ENCODE data around the gene FOXP4. TPM values are rescaled to one million over a fixed set of nuclear protein-coding genes. Genes with fewer than 3 reads are reported as not detected.

Gene FOXP4
- total RNA-seq = 3.1 and 7.1 TPM in 2 replicates
- polyA plus RNA-seq (2012) = 10.8 TPM

DNA sequence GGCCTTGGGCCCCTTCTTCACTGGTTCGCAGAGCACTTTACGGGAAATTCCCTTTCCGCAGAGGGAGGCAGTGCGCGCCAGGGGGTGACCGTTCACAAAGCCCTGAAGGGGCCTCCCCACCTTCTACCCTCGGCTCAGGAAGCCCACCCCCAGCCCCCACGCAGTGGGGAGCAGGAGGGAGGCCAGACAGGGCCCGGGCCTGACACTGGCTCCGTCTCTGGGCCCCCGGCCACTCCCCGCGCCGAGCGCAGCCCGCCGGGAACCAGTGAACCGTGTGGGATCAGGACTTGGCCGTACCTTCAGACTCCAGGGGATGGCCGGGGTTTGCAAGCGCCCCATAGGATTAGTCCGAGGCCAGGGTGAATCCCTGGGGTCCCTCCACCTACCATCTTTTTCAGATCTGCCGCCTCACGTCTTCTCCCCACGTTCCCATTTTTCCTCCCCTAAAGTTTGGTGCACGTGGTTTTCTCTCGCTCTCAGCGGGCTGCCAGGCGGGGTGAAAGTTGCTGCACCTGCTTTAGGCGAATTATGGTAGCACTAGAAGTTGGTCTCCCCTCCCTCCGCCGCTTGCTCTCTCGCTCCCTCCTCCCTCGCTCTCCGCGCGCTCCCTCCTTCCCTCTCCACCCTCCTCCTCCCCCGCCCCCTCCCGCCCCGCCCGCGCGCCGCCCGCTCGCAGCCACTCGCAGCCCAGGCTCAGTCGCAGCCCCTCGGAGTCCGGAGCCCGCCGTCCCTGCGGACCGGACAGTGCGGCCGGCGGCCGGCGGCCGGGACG is at the start of gene FOXP4:
TSS of gene FOXP4 (plus strand) at position 679 of the 772 bp plus-strand sequence. CDS start 19,380 bp downstream, outside the sequence.
- DNase-seq (ENCODE audit: low read depth) = peak; percentile 95

DNA sequence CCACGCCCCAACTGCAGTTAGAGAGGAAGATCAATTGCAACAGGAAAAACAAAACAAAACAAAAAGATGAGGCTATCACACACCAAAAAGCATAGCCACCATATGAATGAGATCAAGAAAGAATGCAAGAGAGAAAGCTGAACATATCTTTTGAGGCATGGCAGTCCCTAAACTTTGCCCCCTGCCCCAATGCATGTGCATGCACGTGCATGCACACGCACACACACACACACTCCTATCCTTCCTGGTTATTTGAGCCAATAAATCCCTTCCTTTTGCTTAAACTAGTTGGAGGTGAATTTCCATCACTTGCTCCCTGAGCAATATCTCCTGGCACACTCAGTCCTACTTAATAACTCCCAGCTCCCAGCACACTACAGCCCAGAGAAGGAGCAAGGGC is 48.6 kb upstream of the FOXP4 start:
- DNase-seq (ENCODE audit: low read depth) = no peak

DNA sequence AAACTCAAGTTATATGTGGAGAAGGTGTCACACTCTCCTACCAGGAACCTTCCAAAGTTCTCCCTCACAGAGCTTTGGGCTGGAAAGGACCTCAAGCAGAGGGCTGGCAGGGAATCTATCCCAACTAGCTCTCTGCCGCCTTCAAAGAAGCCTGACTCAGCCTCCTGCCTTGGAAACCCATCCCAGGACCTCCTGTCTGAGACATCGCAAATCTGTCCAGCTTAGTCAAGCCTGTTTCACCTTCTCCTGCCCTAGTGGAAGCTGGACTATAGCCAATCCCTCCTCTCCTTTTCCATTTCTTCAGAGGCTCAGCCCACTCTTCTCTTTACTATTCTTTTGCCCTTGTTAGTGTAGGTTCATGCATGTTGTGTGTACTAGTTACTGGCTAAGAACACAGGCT is 48.2 kb upstream of the FOXP4 start:
- DNase-seq (ENCODE audit: low read depth) = no peak

GRCh38 chr6:41498968-41499599 is 47.1 kb upstream of the FOXP4 start:
- DNase-seq (ENCODE audit: low read depth) = no peak

DNA sequence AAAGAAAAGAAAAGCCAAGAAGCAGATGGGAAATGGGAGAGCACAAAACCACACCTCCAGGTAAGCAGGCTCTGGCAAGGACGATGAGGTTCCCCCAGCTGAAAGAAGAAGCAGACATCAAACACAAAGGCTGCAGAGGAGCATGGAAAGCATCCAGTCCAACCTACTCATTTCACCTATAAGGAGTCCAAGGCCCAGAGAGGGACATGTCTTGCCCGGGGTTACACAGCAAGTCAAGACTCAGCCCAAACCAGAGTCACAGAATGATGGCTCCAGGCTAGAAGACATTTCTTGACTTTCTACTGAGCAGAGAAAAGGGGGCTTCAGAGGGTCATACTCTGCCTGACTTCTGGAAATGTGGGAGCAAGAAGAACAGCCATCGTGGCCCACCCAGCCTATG is 45.6 kb upstream of the FOXP4 start:
- DNase-seq (ENCODE audit: low read depth) = no peak

GRCh38 chr6:41502566-41502916 is 43.6 kb upstream of the FOXP4 start:
- DNase-seq (ENCODE audit: low read depth) = no peak

DNA sequence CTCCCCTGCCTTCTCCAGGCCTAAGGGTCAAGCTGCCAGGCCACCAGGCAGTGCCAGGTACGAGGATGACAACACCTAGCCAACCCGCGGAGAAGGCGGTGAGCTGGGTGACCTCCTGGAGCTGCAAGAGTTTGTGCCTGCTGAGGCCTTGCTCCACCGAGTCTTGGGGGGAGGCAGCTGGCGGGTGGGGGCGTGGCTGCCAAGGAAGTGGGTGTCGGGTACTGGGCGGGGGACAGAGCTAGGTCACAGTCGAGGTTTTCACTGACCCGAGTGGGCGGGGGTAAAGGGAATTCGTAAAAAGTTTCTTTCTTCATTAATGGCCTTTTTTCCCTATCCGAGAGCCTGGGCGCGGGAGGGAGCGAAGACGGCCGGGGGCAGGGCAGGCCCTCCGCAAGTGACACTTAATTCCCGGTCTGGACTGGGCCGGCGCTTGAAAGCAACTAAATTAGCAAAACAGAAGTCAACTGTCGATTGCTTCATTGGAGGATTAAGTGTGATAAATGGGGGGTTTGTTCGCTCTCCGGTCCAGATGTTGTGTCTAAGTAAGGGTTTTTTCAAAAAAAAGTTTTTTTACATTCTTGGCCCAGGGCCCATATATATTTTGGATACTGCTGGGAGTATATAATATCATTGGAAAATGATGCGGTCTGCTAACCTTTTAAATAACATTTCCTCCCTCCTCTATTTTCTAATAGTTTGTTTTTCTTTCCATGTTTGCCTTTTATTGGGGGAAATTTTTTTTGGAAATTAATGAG is 43.1 kb upstream of the FOXP4 start:
- DNase-seq (ENCODE audit: low read depth) = no peak

- DNase-seq (ENCODE audit: low read depth) = no peak
Observed at GRCh38 chr6:41503827-41504465, 42.2 kb upstream of the FOXP4 start.

DNA sequence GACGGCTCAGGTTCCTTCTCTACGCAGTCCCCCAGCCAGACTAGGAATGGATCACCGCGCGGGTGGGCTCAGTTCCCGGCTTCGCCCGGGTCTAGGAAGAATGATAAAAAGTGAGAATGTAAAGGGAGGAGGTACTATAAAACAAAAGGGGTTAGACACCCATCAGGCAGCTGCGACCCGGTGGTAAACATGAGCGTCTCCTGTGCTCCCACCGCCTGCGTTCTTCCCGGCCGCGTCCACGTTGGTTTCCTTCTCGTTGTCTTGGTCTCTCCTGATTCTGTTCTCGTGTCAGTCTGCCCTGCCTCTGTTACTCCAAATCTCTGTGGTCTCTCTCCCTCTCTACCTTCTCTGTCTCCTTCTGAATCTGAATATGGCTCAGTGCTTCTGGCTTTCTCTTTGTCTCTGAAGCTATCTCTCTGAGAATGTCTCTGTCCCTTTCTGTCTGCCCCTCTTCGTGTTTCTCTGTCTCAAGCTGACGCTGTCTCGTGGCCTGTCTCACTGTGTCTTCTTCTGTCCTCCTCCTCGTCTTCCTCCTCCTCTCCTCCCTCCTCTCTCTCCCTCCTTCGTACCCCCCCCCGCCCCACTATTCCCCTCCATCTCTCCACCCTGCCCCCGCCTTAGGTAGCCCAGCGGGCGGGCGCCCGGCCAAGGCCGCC is 41.6 kb upstream of the FOXP4 start:
- no peak for DNase-seq (ENCODE audit: low read depth)

- no peak for DNase-seq (ENCODE audit: low read depth)
Observed at GRCh38 chr6:41505122-41506049, 40.8 kb upstream of the FOXP4 start.

DNA sequence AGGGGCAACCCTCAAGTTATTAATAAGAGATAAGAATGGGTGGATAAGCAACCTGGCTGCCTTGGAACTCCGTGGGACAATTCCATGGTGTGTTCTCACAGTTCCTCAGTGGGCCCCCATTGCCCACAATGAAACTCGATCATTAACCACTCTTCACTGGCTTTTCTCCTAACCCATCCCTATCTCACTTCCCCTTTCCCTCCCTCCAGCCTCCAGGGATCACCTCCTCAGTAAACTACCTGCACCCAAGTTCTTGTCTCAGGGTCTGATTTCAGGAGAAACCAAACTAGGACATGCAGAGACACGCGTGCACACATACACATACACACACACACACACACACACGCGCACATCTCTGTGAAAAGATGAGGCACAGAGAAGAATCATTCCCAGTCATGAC is 37.7 kb upstream of the FOXP4 start:
- DNase-seq (ENCODE audit: low read depth) = no peak

GRCh38 chr6:41509580-41509979 is 36.6 kb upstream of the FOXP4 start:
- DNase-seq (ENCODE audit: low read depth) = no peak

- no peak for DNase-seq (ENCODE audit: low read depth)
Observed at GRCh38 chr6:41511443-41512060, 34.6 kb upstream of the FOXP4 start.

GRCh38 chr6:41512146-41512701 is 34.0 kb upstream of the FOXP4 start:
- DNase-seq (ENCODE audit: low read depth) = no peak

DNA sequence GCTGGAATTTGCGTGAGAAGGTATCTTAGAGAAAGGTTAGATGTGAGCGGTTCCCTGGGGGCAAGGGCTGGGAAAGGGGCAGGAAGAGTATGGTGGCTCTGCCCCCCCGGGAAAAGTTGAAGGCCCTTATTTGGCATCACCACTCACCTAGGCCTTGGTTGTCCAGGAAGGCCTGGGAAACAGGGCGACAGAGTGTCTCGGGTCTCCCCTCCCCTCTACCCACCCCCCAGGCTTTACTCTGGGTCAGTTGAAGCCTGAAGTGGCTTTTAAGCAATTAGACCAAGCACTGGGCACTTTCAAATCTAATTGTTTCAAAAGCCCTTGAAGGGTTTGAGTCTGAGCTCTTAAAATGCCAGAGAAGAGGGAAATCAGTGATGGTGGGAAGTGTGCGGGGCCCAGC is 30.2 kb upstream of the FOXP4 start:
- DNase-seq (ENCODE audit: low read depth) = no peak

- no peak for DNase-seq (ENCODE audit: low read depth)
Observed at GRCh38 chr6:41518118-41518517, 28.1 kb upstream of the FOXP4 start.

DNA sequence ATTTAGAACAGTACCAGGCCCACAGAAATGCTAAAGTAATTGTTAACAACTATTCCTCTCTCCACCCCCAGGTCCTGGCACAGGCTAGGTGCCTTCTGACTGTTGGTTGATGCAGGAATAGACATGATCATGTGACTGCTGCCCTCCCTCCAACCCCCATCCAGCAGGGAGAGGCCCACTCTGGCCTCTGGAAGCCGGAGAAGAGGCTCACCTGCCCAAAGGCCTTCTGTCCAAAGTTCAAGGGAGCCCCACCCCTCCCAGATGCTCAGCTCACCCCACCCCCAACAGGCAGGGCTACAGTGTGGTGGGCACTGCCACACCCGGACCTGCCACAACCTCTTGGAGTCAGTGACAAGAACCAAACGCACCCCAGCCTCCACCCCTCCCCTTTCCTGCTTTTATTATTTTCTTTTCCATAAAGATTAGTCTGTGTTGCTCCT is 26.9 kb upstream of the FOXP4 start:
- no peak for DNase-seq (ENCODE audit: low read depth)

DNA sequence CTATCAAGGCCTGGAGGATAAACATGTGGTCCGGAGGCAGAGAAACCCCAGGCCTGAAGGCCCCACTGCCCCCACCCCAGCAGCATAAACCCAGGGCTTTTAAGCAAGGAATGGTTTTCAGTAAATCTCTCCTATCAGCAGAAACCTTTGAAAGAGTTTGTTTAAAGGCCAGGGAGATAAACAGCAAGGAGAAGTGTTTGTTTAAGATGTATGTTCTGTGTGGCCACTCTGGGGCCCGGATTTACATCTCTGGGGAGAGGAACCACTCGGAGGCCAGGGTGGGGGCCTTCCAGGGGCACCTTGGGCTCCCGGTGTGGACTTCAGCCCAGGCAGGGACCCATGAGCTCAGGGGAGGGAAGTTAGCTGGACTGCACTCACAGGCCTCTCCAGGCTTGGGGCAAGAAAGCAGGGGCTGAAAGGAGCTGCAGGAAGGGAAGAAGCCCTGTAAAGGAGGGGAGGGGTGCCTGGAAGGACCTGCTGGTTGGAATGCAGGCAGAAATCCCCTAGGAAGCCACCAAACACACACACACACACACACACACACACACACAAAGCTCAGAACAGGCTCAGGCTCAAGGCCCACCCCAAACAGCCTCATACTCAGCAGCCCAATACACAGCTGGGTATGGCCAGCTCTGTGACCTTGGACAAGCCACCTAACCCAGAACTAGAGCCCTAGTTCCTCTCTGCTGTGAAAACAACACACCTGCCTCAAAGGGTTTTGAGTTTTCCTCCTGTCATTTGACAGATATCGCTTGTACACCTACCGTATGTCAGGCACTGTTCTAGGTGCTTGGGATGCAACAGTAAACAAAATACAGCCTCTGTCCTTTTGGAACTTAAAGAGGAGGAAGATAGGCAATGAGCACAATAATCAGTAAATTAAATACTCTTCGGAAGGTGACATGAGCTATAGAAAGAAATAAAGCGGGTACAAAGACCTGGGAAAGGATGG is 26.2 kb upstream of the FOXP4 start:
- no peak for DNase-seq (ENCODE audit: low read depth)
